T-helper 2 cell treated with Interferon-gamma antibody and Interleukin-4, amounts not matched to agents 5 μg/mL and 100 μg/mL, for 36 hours (primary cell): ENCODE data around the gene MYD88.
A peak's percentile ranks its signal among the peaks of the same experiment; 100 is the strongest.

ENCODE experiments used
- DNase-seq: peaks from one replicate; pipeline ENCODE4 v3.0.0; 2021; ENCODE audit warnings: low spot score
- H3K27ac Mint-ChIP-seq: one replicate; pipeline ENCODE4 v1.8.0; 2021; ENCODE audit warnings: mild to moderate bottlenecking, mixed read lengths
- H3K27me3 Mint-ChIP-seq: one replicate; pipeline ENCODE4 v1.8.0; 2021; ENCODE audit warnings: low read depth, mixed read lengths
- H3K36me3 Mint-ChIP-seq: one replicate; pipeline ENCODE4 v1.8.0; 2021; ENCODE audit warnings: low read depth, mixed read lengths
- H3K4me1 Mint-ChIP-seq: one replicate; pipeline ENCODE4 v1.8.0; 2021; ENCODE audit warnings: low read depth, mixed read lengths
- H3K4me3 Mint-ChIP-seq: one replicate; pipeline ENCODE4 v1.8.0; 2022; ENCODE audit warnings: mild to moderate bottlenecking, moderate library complexity, mixed read lengths
- H3K9me3 Mint-ChIP-seq: one replicate; pipeline ENCODE4 v1.8.0; 2021; ENCODE audit warnings: mixed read lengths

Gene MYD88

DNA sequence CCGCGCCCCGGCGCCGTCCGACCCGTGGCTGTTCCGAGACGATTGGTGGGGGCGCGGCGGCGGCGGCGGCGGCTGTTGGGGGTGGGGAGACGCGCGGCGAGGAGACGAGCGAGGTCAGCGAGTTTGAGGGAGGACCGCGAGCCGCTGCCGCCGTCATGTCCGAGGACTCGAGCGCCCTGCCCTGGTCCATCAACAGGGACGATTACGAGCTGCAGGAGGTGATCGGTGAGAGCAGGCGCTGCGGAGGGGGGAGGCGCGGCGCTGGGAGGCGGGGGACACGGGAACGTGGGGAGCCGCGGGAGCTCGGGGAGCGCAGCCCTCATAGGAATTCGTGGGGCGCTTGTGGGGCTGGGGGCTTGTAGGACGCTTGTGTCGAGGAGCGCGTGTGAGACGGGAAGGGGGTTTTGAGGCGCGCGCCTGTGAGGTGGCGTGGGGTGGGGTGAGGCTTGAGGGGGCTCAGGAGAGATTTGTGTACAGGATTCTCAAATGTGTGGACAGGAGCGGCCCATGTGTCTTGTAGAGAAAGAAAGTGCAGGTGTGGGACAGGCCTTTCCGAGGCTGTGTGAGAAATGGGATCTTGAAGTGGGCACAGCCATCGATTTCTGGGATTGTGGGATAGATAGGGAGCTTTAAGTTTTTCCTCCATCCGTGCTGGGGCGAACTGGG, 27.4 kb downstream of the MYD88 start:
- DNase-seq, result no peak
- Mint-ChIP-seq H3K27me3 (no peaks in the 10 kb centered on the region), H3K4me3 (peak overlapping the region; percentile 86), H3K36me3 (peaks cover 25% of the 10 kb centered on the region), H3K9me3 (no peaks in the 10 kb centered on the region), H3K27ac (peak overlapping the region; percentile 99), H3K4me1 (peaks cover 54% of the 10 kb centered on the region)

- no peaks in the 10 kb centered on the region for H3K9me3 Mint-ChIP-seq
- H3K4me3 Mint-ChIP-seq, result peak overlapping the region; percentile 86
- H3K27ac Mint-ChIP-seq, result peak overlapping the region; percentile 21
- no peaks in the 10 kb centered on the region for H3K27me3 Mint-ChIP-seq
- H3K4me1 Mint-ChIP-seq, result peaks cover 67% of the 10 kb centered on the region
- no peak for DNase-seq
- peaks cover 26% of the 10 kb centered on the region for H3K36me3 Mint-ChIP-seq
Observed at GRCh38 chr3:38167591-38167990, 29.1 kb downstream of the MYD88 start.

DNA sequence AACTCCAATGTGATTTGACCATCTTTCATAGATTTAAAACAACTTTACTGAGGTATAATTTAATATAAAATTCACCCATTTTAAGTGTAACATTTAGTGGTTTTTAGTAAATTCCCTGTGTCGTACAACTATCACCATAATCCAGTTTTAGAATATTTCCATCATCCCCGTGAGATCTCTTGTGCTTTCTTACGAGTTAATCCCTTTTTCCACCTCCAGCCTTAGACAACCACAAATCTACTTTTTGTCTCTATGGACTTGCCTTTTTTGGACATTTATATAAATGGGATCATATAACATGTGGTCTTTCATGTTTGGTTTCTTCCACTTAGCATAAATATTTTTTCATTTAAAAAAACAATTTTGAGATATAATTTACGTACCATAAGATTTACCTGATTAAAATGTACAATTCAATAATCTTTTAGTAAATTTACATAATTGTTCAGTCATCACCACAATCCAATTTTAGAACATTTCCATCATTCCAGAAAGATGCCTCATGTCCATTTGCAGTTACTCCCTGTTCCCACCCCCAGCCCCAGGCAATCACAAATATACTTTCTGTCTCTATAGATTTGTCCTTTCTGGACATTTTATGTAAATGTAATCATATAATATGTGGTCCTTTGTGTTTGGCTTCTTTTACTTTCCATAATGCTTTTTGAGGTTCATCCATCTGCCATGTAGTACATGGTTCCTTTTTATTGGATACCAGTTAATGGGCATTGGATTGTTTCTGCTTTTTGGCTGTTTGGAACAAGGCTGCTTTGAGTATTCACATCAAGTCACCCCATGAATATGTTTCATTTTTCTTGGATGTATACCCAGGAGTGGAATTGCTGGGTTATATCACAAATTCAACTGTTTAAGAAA, 29.9 kb downstream of the MYD88 start:
- Mint-ChIP-seq H3K4me3 (peak overlapping the region; percentile 86), H3K9me3 (no peaks in the 10 kb centered on the region), H3K36me3 (peaks cover 26% of the 10 kb centered on the region), H3K27ac (peak overlapping the region; percentile 19), H3K27me3 (no peaks in the 10 kb centered on the region), H3K4me1 (peaks cover 70% of the 10 kb centered on the region)
- no peak for DNase-seq

DNA sequence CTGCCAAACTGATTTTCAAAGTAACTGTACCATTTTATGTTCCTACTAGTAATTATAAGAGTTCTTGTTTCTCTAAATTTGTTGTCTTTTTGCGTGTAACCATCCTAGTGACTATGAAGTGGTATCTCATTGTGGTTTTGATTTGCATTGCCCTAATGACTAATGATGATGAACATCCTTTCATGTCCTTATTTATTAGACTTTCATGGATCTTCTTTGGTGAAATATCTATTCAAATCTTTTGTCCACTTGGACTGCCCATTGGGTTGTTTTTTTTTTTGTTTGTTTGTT, 30.5 kb downstream of the MYD88 start:
- no peak for DNase-seq
- H3K27me3 Mint-ChIP-seq, result no peaks in the 10 kb centered on the region
- no peak overlapping the region for H3K27ac Mint-ChIP-seq
- no peaks in the 10 kb centered on the region for H3K9me3 Mint-ChIP-seq
- peaks cover 26% of the 10 kb centered on the region for H3K36me3 Mint-ChIP-seq
- H3K4me3 Mint-ChIP-seq, result no peak overlapping the region
- peaks cover 71% of the 10 kb centered on the region for H3K4me1 Mint-ChIP-seq

DNA sequence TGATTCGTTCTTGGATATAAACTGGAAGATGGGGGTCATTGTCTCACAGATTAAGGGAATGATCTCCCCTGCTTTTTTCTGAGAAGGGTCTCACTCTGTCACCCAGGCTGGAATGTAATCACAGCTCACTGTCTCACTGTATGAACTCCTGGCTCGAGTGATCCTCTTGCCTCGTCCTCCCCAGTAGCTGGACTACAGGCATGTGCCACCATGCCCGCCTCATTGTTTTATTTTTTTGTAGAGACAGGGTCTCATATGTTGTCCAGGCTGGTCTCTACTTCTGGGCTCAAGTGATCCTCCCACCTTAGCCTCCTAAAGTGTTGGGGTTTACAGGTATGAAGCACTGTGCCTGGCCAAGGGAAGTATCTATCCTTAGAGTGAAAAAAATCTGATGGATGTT, 32.3 kb downstream of the MYD88 start:
- H3K4me3 Mint-ChIP-seq, result no peak overlapping the region
- no peak for DNase-seq
- no peak overlapping the region for H3K27ac Mint-ChIP-seq
- H3K36me3 Mint-ChIP-seq, result peaks cover 26% of the 10 kb centered on the region
- peaks cover 73% of the 10 kb centered on the region for H3K4me1 Mint-ChIP-seq
- H3K9me3 Mint-ChIP-seq, result no peaks in the 10 kb centered on the region
- H3K27me3 Mint-ChIP-seq, result no peaks in the 10 kb centered on the region

DNA sequence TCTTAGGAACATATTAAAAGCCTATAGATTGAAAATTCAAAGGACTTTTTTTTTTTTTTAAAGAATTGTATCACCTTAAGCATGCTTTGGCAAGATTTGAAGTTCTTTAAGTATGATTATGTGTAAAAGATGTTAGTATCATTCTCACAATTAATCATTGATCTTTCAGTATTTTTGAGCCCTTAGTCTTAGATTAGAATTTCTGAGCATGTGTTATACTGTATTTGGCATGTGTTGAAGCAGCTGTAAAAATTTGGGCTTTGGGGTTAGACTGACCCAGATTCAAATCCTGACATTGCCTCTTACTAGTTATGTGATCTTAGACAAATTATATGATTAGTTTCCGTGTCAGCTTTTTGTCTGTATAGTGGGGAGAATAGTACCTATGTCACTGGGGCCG, 33.2 kb downstream of the MYD88 start:
- H3K9me3 Mint-ChIP-seq, result no peaks in the 10 kb centered on the region
- peaks cover 70% of the 10 kb centered on the region for H3K4me1 Mint-ChIP-seq
- no peak overlapping the region for H3K27ac Mint-ChIP-seq
- H3K4me3 Mint-ChIP-seq, result no peak overlapping the region
- no peaks in the 10 kb centered on the region for H3K27me3 Mint-ChIP-seq
- peaks cover 22% of the 10 kb centered on the region for H3K36me3 Mint-ChIP-seq
- no peak for DNase-seq

DNA sequence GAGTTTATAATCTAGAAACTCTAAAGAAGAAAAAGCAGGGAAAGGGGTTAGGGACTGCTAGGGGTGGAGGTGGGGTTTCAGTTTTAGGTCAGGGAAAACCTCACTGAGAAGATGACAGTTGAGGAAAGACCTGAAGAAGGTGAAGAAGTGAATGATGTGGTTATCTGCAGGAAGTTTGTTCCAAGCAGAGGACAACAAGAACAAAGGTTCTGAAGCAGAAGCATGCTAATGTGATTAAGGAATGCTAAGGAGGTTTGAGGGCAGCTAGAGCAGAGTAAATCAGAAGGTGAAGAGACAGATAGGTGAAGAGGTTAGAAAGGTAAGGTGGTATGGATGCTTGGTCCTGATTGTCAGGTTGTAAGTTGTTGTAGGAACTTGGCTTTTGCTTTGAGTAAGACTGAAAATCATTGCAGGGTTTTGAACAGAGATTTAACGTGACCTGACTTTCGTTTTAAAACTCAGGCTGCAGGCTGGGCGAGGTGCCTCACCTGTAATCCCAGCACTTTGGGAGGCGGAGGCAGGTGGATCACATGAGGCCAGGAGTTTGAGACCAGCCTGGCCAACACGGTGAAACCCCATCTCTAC, 35.5 kb downstream of the MYD88 start:
- Mint-ChIP-seq H3K36me3 (peaks cover 13% of the 10 kb centered on the region), H3K9me3 (no peaks in the 10 kb centered on the region), H3K4me3 (peak overlapping the region; percentile 55), H3K27me3 (no peaks in the 10 kb centered on the region), H3K27ac (peak overlapping the region; percentile 75), H3K4me1 (peaks cover 55% of the 10 kb centered on the region)
- no peak for DNase-seq

- Mint-ChIP-seq H3K27ac (no peak overlapping the region), H3K4me1 (peaks cover 32% of the 10 kb centered on the region), H3K4me3 (no peak overlapping the region), H3K27me3 (no peaks in the 10 kb centered on the region), H3K9me3 (no peaks in the 10 kb centered on the region), H3K36me3 (peaks cover 16% of the 10 kb centered on the region)
- DNase-seq, result no peak
Observed at GRCh38 chr3:38177181-38177580, 38.7 kb downstream of the MYD88 start.

DNA sequence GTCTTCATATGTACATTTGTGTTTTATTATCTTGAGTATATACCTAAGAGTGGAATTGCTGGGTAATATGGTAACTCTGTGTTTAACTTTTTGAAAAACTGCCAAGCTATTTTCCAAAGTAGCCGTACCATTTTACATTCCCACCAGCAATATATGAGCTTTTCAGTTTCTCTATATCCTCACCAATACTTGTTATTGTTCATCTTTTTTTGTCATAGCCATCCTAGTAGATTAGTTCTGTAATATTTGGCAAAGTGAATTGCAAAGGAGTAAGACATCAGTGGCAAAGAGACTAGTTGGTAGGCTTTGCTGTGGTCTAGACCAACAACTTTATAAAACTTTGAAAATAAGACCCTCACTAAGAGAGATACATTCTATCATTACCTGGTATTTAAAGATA, 48.3 kb downstream of the MYD88 start:
- Mint-ChIP-seq H3K4me1 (peaks cover 13% of the 10 kb centered on the region), H3K4me3 (no peak overlapping the region), H3K36me3 (peaks cover 48% of the 10 kb centered on the region), H3K9me3 (peaks cover 10% of the 10 kb centered on the region), H3K27me3 (no peaks in the 10 kb centered on the region), H3K27ac (no peak overlapping the region)
- no peak for DNase-seq

GRCh38 chr3:38190481-38190881, 52.0 kb downstream of the MYD88 start:
- Mint-ChIP-seq H3K9me3 (peaks cover 10% of the 10 kb centered on the region), H3K27me3 (no peaks in the 10 kb centered on the region), H3K4me3 (no peak overlapping the region), H3K4me1 (peaks cover 15% of the 10 kb centered on the region), H3K27ac (no peak overlapping the region), H3K36me3 (peaks cover 44% of the 10 kb centered on the region)
- no peak for DNase-seq
